HPDE6-E6E7 (cell line): ENCODE measurements around the gene AMDHD1.
"Not testable (repeated sequence)": the region's sequence is repeated elsewhere in the genome, so short reads cannot be mapped to it uniquely, and the experiment has no call there.

Experiments
- DNase-seq: peaks from one replicate; pipeline ENCODE4 v3.0.0; 2011; ENCODE audit warnings: missing footprints; ENCODE audit errors: extremely low spot score

AMDHD1 gene

GRCh38 chr12:95966287-95966870 lies 23.2 kb downstream of the AMDHD1 start:
- DNase-seq = no peak

GRCh38 chr12:95967301-95967700 lies 24.2 kb downstream of the AMDHD1 start:
- DNase-seq = no peak

- not testable (repeated sequence) for DNase-seq
These were observed 26.0 kb downstream of the AMDHD1 start for GRCh38 chr12:95969116-95969515.

- no peak for DNase-seq
These were observed 27.8 kb downstream of the AMDHD1 start for GRCh38 chr12:95970905-95971304.

- no peak for DNase-seq
These were observed 29.8 kb downstream of the AMDHD1 start for GRCh38 chr12:95972832-95973456.

GRCh38 chr12:95974358-95974757 lies 31.2 kb downstream of the AMDHD1 start:
- DNase-seq = no peak

- DNase-seq = no peak
These were observed 32.4 kb downstream of the AMDHD1 start for GRCh38 chr12:95975491-95975890.

- DNase-seq = no peak
These were observed 33.3 kb downstream of the AMDHD1 start for GRCh38 chr12:95976416-95976832.

GRCh38 chr12:95977764-95978305 lies 34.7 kb downstream of the AMDHD1 start:
- DNase-seq = no peak

- DNase-seq = no peak
These were observed 35.2 kb downstream of the AMDHD1 start for GRCh38 chr12:95978351-95978750.

GRCh38 chr12:95978774-95979173 lies 35.6 kb downstream of the AMDHD1 start:
- no peak for DNase-seq

GRCh38 chr12:95980437-95980836 lies 37.3 kb downstream of the AMDHD1 start:
- DNase-seq = no peak

GRCh38 chr12:95982602-95983001 lies 39.5 kb downstream of the AMDHD1 start:
- DNase-seq = no peak

- no peak for DNase-seq
These were observed 41.6 kb downstream of the AMDHD1 start for GRCh38 chr12:95984682-95985081.

GRCh38 chr12:95986635-95987570 lies 43.8 kb downstream of the AMDHD1 start:
- no peak for DNase-seq

GRCh38 chr12:95988506-95989275 lies 45.6 kb downstream of the AMDHD1 start:
- DNase-seq = no peak

GRCh38 chr12:95989504-95990123 lies 46.5 kb downstream of the AMDHD1 start:
- DNase-seq = no peak

GRCh38 chr12:95990136-95990535 lies 47.0 kb downstream of the AMDHD1 start:
- DNase-seq = no peak

GRCh38 chr12:95993907-95994306 lies 50.8 kb downstream of the AMDHD1 start:
- DNase-seq = no peak

GRCh38 chr12:95994476-95994875 lies 51.3 kb downstream of the AMDHD1 start:
- no peak for DNase-seq
